GM12878 (cell line): ENCODE results near the gene TSC2. TPM values are rescaled to one million over a fixed set of nuclear protein-coding genes. Genes with fewer than 3 reads are reported as not detected.

Experiments used
- BRCA1 ChIP-seq: IDR thresholded peaks from 2 replicates; pipeline ENCODE4 v1.6.1; 2011; ENCODE audit warnings: low read depth, low read length, improper control_type of control experiment
- CBX3 ChIP-seq: fragments of 200-600 bp; sonication (generic); IDR thresholded peaks from 2 replicates; pipeline ENCODE4 v1.6.1; 2016; ENCODE audit warnings: low read depth, borderline replicate concordance
- CREM ChIP-seq: IDR thresholded peaks from 2 replicates; pipeline ENCODE4 v1.6.1; 2014; ENCODE audit warnings: antibody characterized with exemption, low read depth
- DPF2 ChIP-seq: fragments of 450-650 bp; IDR thresholded peaks from 2 replicates; pipeline ENCODE4 v1.6.1; 2017; ENCODE audit warnings: mild to moderate bottlenecking
- GABPA ChIP-seq: IDR thresholded peaks from 2 replicates; pipeline ENCODE4 v1.6.1; 2014; ENCODE audit warnings: antibody characterized with exemption, low read depth, mild to moderate bottlenecking, inconsistent platforms
- MEF2B ChIP-seq: fragments of 450-650 bp; IDR thresholded peaks from 2 replicates; pipeline ENCODE4 v1.6.1; 2018; ENCODE audit warnings: mild to moderate bottlenecking, moderate library complexity; ENCODE audit not compliant: partially characterized antibody, poor library complexity, severe bottlenecking
- MYB ChIP-seq: fragments of 150-350 bp; IDR thresholded peaks from 2 replicates; pipeline ENCODE4 v1.6.1; 2014; ENCODE audit warnings: mild to moderate bottlenecking, low read depth, low read length, borderline replicate concordance
- NBN ChIP-seq: fragments of 450-650 bp; IDR thresholded peaks from 2 replicates; pipeline ENCODE4 v1.6.1; 2016
- POLR2A ChIP-seq: IDR thresholded peaks from 2 replicates; pipeline ENCODE4 v1.6.1; 2011; ENCODE audit warnings: low read depth, mild to moderate bottlenecking, low read length
- RELA ChIP-seq: fragments of 450-650 bp; IDR thresholded peaks from 2 replicates; pipeline ENCODE4 v1.8.0; 2014; ENCODE audit warnings: borderline replicate concordance; ENCODE audit not compliant: partially characterized antibody
- SMARCA5 ChIP-seq: fragments of 450-650 bp; IDR thresholded peaks from 2 replicates; pipeline ENCODE4 v1.6.1; 2017; ENCODE audit warnings: mild to moderate bottlenecking
- STAT1 ChIP-seq: fragments of 450-650 bp; conservative IDR thresholded peaks from 2 replicates; pipeline ENCODE4 v1.6.1; 2014; ENCODE audit warnings: antibody characterized with exemption, mild to moderate bottlenecking
- SUPT20H ChIP-seq: IDR thresholded peaks from 2 replicates; pipeline ENCODE4 v1.6.1; 2011; ENCODE audit warnings: low read depth, mild to moderate bottlenecking, low read length, moderate library complexity, borderline replicate concordance; ENCODE audit not compliant: control insufficient read depth
- TCF12 ChIP-seq: IDR thresholded peaks from 2 replicates; pipeline ENCODE4 v1.6.1; 2011; ENCODE audit warnings: low read depth, mild to moderate bottlenecking, low read length
- WRNIP1 ChIP-seq: IDR thresholded peaks from 2 replicates; pipeline ENCODE4 v1.6.1; 2011; ENCODE audit warnings: low read depth, low read length, improper control_type of control experiment, borderline replicate concordance
- ZBED1 ChIP-seq: IDR thresholded peaks from 2 replicates; pipeline ENCODE4 v1.6.1; 2016; ENCODE audit warnings: borderline replicate concordance
- ZBTB4 ChIP-seq: fragments of 450-650 bp; formaldehyde crosslinking; IDR thresholded peaks from 2 replicates; pipeline ENCODE4 v1.4.0; 2022; ENCODE audit warnings: mild to moderate bottlenecking, moderate library complexity
- ZNF217 ChIP-seq: fragments of 450-650 bp; IDR thresholded peaks from 2 replicates; pipeline ENCODE4 v1.6.1; 2017; ENCODE audit warnings: antibody characterized with exemption, mild to moderate bottlenecking
- polyA plus RNA-seq, 11 experiments: library from polyadenylated mRNA; depleted of rRNA in 4 of 11; unstranded in 6 of 11; stranded (reverse) in 5 of 11; fragments of >200 nt; fragmentation: Nextera tagmentation in 4 of 11; fragmentation: Illumina TruSeq in 1 of 11; extraction: Ambion mirVana in 4 of 11; extraction: Trizol in 1 of 11; gene quantifications; 1 replicate in 1 of 11; 2 replicates in 10 of 11; pipeline versions ENCODE4 v1.2.1 to v1.2.3, GENCODE V29; 2011 to 2016; ENCODE audit warnings: inconsistent platforms in 2 of 11, missing spikeins in 2 of 11, low read depth in 1 of 11
- total RNA-seq, 4 experiments: library from RNA; depleted of rRNA in 3 of 4; stranded (reverse); fragments of >200 nt in 3 of 4; fragmentation: Illumina TruSeq in 1 of 4; extraction: Trizol in 1 of 4; gene quantifications; 2 replicates each; pipeline versions ENCODE4 v1.2.1 to v1.2.3, GENCODE V29; 2013 to 2021
- TF ChIP-seq, protein P1 (sequence below): fragments of 450-650 bp; formaldehyde crosslinking; IDR thresholded peaks from 2 replicates; pipeline ENCODE4 v1.4.0; 2020; ENCODE audit warnings: mild to moderate bottlenecking, moderate library complexity
- TF ChIP-seq, protein P2 (sequence below): IDR thresholded peaks from 2 replicates; pipeline ENCODE4 v1.6.1; 2012; ENCODE audit warnings: low read depth, low read length, improper control_type of control experiment
- TF ChIP-seq, protein P3 (sequence below): fragments of 150-350 bp; IDR thresholded peaks from 2 replicates; pipeline ENCODE4 v1.6.1; 2016; ENCODE audit warnings: low read depth, low read length

Gene TSC2
- total and polyA plus RNA-seq, 10 of the 15 experiments (the other 5 are each of a cell fraction or from before 2014, with no cell fraction given): 1.6 to 77.0 (median 21.6) TPM

GRCh38 chr16:2009791-2010510, 37.8 kb upstream of the TSC2 start, which contains the start of gene ZNF598 (continued):
- TF ChIP-seq, protein P1, sequence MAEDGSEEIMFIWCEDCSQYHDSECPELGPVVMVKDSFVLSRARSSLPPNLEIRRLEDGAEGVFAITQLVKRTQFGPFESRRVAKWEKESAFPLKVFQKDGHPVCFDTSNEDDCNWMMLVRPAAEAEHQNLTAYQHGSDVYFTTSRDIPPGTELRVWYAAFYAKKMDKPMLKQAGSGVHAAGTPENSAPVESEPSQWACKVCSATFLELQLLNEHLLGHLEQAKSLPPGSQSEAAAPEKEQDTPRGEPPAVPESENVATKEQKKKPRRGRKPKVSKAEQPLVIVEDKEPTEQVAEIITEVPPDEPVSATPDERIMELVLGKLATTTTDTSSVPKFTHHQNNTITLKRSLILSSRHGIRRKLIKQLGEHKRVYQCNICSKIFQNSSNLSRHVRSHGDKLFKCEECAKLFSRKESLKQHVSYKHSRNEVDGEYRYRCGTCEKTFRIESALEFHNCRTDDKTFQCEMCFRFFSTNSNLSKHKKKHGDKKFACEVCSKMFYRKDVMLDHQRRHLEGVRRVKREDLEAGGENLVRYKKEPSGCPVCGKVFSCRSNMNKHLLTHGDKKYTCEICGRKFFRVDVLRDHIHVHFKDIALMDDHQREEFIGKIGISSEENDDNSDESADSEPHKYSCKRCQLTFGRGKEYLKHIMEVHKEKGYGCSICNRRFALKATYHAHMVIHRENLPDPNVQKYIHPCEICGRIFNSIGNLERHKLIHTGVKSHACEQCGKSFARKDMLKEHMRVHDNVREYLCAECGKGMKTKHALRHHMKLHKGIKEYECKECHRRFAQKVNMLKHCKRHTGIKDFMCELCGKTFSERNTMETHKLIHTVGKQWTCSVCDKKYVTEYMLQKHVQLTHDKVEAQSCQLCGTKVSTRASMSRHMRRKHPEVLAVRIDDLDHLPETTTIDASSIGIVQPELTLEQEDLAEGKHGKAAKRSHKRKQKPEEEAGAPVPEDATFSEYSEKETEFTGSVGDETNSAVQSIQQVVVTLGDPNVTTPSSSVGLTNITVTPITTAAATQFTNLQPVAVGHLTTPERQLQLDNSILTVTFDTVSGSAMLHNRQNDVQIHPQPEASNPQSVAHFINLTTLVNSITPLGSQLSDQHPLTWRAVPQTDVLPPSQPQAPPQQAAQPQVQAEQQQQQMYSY: no peak
- TF ChIP-seq ZNF217: no peak
- TF ChIP-seq CREM: peak; percentile 54; the same call in 1 of the 2 replicates
- TF ChIP-seq, protein P2, sequence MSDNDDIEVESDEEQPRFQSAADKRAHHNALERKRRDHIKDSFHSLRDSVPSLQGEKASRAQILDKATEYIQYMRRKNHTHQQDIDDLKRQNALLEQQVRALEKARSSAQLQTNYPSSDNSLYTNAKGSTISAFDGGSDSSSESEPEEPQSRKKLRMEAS: peak; percentile 48
- no peak for TF ChIP-seq CBX3
- 0 out of 2 replicates have a peak, but pooled peaks have one; percentile 18 for TF ChIP-seq TCF12
- TF ChIP-seq SUPT20H: no peak
- no peak for TF ChIP-seq STAT1
- no peak; the same call in 1 of the 2 replicates for TF ChIP-seq SMARCA5
- peak; percentile 87 for TF ChIP-seq GABPA
- peak; percentile 19 for TF ChIP-seq MEF2B
- peak; percentile 59; the same call in 1 of the 2 replicates for TF ChIP-seq DPF2
- TF ChIP-seq RELA: peak; percentile 32
- TF ChIP-seq NBN: peak; percentile 75; the same call in 1 of the 2 replicates
- no peak for TF ChIP-seq ZBED1
- TF ChIP-seq WRNIP1: no peak
- TF ChIP-seq MYB: no peak
- peak; percentile 94 for TF ChIP-seq POLR2A
- TF ChIP-seq ZBTB4 (CRISPR knock-in tag): no peak
- TF ChIP-seq BRCA1: no peak
- TF ChIP-seq, protein P3, sequence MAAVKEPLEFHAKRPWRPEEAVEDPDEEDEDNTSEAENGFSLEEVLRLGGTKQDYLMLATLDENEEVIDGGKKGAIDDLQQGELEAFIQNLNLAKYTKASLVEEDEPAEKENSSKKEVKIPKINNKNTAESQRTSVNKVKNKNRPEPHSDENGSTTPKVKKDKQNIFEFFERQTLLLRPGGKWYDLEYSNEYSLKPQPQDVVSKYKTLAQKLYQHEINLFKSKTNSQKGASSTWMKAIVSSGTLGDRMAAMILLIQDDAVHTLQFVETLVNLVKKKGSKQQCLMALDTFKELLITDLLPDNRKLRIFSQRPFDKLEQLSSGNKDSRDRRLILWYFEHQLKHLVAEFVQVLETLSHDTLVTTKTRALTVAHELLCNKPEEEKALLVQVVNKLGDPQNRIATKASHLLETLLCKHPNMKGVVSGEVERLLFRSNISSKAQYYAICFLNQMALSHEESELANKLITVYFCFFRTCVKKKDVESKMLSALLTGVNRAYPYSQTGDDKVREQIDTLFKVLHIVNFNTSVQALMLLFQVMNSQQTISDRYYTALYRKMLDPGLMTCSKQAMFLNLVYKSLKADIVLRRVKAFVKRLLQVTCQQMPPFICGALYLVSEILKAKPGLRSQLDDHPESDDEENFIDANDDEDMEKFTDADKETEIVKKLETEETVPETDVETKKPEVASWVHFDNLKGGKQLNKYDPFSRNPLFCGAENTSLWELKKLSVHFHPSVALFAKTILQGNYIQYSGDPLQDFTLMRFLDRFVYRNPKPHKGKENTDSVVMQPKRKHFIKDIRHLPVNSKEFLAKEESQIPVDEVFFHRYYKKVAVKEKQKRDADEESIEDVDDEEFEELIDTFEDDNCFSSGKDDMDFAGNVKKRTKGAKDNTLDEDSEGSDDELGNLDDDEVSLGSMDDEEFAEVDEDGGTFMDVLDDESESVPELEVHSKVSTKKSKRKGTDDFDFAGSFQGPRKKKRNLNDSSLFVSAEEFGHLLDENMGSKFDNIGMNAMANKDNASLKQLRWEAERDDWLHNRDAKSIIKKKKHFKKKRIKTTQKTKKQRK: no peak
